ENCODE data around the gene PHF3.
"Not testable (repeated sequence)": the region's sequence is repeated elsewhere in the genome, so short reads cannot be mapped to it uniquely, and the experiment has no call there.

The PHF3 gene

DNA sequence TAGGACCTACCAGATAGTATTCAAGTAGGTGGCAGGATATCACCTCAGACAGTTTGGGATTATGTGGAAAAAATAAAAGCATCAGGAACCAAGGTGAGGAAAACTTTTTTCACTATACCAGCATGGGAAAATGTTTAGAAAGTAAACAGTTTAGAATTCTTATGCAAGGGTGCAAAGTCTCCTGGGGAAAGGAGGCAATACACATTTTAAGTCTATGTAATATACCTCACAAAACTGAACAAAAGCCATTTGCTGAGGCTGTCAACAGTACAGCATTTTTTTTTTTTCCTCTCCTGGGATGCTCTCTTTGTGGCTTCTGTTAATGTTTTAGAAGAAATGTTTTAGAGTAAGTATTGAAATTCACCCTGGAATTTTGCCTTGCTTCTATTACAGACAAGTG lies 73.5 kb downstream of the PHF3 start:
- no peak for DNase-seq (ENCODE audit: low read depth in 2 of 2)

DNA sequence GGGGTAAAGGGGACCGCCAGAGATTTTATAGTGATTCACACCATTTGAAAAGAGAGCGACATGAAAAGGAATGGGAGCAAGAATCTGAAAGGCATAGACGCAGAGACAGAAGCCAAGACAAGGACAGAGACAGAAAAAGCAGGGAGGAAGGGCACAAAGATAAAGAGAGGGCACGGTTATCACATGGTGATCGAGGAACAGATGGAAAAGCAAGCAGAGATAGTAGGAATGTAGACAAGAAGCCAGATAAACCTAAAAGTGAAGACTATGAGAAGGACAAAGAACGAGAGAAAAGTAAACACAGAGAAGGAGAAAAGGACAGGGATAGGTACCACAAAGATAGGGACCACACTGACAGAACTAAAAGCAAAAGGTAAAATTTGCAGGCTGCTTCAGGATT lies 77.7 kb downstream of the PHF3 start:
- no peak for DNase-seq (ENCODE audit: low read depth in 2 of 2)

DNA sequence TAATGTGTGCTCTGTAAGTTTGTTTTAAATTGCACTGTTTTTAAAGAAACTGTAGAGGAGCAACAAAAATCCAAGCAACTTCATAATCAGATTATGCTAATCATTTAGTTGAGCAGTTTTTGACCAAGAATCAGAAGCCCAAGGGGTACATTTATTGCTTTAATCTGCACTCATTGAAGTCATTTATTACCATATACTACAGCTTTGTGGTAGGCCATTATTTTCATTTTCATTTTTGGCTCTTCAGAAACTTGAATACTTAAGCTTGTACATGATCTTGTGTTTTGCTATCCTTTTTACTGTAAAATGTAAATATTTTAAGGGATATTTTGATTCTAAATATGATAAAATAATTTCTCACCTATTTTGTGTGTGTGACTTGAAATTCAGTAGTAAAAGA lies 78.5 kb downstream of the PHF3 start:
- no peak for DNase-seq (ENCODE audit: low read depth in 2 of 2)

DNA sequence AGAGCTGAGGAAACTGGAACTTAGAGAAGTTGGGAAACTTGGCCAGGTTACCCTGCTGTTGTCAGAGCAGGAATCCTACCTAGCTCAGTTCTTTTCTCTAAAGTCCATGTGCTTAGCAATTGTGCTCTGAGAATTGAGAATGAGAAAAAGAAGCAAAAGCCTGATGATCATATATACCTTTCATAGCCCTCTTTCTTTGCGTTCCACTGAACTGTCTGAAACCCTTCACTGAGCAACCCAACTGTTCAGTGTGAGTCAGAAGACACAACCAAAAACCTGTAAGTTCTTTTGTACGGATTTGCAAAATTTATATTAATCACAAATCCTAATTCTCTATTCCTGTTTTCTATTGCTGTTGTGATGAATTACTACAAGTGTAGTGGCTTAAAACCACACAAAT lies 80.6 kb downstream of the PHF3 start:
- no peak for DNase-seq (ENCODE audit: low read depth in 2 of 2)

DNA sequence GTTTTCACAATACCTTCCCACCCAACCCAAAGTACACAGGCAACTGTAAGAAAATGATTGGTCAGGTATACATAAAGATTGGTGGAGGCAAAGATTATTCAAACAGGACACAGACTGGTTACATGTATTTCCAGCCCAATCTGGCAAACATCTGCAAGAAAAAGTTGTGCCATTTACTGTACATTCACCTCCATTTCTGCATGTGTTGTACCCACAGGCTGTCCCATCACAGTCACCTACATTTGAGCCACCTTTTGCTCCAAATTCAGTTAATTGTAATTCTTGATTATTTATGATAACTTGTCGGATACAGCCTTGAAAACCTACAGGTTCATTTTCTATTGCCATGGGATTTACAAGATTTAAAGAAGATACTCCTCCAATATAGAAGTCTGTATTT lies 85.6 kb downstream of the PHF3 start:
- DNase-seq (ENCODE audit: low read depth in 2 of 2), result no peak

DNA sequence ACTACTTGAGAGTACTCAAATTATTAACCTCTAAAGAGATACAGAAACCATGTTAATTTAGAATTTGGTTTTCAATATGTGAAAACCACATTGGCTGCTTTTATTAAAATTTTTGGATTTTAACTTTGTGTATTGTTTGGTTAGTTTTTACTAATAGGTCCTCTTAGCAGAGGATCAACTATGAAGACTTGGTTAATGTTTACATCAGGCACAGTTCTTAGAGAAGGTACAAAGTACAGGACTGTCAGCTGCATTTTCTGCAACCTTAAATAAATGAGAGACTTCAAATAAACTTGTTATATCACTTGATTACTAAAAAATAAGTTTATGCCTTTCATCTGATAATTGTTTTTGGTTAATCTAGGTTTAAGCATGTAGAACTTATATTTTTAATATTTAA lies 89.1 kb downstream of the PHF3 start:
- DNase-seq (ENCODE audit: low read depth in 2 of 2), result no peak

DNA sequence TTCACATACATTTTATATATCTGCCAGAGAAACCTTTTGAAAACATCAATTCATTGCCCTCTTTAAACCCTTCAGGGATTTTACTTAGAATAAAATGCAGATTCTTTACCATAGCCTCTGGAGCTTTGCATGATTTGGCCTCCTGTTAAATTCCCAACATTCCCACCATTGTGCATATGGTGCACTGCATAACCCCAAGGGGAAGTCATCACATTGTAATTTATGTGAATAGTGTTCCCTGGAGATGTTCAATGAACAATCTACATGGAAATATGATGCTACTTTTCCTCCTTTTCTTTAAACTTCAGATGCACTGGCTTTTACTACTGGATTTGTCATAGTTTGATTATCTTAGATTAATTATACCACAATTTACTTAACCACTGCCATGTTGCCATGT lies 94.7 kb downstream of the PHF3 start:
- no peak for DNase-seq (ENCODE audit: low read depth in 2 of 2)

DNA sequence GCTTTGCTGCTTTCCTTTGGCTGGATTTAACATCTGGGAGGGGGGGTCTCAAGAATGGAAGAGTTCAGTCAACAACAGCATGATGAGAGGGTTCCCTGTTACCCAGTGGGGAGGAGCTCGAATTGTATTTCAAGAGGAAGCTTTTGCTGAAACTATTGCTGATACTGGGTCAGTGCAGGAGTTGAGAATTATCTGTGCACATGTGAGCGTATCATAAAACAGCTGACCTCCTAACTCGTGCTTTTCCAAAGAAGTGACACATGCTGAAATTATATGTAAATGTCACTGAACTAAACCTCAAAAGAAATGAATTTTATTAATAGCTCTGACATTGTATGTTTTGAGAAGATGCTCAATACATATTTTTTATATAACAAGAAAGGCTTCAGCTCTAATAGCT lies 96.3 kb downstream of the PHF3 start:
- no peak for DNase-seq (ENCODE audit: low read depth in 2 of 2)

DNA sequence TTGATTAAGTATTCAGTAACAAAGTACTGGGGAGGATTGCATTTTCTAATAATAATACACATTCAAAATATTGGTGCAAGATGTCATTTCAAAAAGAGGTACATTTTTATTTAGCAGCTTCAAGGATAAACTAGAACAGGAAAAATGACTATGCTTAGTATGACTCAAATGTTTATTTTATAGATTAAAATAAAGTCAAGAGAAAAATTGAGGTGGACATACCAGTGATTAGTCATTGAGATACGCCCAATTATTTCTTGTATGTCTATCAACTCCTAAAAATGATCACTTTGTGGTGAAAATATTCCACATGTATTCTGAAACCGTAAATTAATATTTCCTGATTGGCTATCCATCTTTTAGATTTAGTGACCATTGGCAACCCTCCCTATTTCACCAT lies 96.7 kb downstream of the PHF3 start:
- DNase-seq (ENCODE audit: low read depth in 2 of 2), result no peak

DNA sequence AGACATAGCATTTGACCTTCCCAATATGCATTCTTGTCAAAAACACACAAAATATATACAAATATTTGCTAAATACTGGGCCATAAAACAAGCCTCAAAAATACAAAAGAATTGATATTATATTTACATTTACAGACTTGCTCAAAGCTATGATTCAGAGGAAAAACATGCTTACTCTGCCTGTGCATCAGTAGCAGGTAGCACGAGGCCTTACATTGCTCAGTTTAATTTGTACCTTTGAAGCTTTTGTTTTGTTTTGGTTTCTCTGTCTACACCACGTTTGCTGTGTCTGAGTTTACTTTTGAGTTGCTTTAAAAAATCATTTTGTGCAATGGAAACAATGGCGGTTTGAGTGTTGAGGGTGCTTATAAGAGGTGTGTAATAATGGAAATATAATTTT lies 99.3 kb downstream of the PHF3 start:
- no peak for DNase-seq (ENCODE audit: low read depth in 2 of 2)

DNA sequence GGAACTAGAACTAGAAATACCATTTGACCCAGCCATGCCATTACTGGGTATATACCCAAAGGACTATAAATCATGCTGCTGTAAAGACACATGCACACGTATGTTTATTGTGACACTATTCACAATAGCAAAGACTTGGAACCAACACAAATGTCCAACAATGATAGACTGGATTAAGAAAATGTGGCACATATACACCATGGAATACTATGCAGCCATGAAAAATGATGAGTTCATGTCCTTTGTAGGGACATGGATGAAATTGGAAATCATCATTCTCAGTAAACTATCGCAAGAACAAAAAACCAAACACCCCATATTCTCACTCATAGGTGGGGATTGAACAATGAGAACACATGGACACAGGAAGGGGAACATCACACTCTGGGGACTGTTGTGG lies 102.6 kb downstream of the PHF3 start:
- DNase-seq (ENCODE audit: low read depth in 2 of 2), result not testable (repeated sequence)

DNA sequence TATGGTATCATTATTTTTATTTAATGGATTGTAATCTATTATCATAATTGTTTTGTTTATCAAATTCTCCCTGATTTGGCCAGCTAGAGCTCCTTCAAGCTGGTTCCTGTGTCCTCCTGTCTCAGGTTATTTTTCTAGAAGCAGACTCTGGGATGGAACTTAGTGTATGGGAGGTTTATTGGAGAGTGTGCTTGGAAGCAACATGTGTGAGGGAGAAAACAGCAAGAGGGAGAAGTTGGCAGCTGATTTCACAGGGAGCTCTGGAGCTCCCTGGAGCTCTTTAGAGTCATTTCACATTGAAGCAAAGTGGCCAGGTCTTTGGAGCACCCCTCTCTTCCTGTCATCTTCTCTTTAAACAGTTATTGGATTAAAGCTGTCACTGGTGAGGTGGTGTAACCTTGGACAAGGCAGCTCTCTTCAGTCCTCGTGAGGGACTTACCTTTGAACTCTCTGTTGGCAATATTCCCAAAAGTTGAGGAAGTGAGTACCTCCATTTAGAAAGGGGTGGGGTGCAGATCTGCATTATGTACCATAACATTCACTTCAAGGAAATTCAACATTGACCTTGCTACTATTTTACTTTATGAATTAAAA lies 103.6 kb downstream of the PHF3 start:
- DNase-seq (ENCODE audit: low read depth in 2 of 2), result no peak

DNA sequence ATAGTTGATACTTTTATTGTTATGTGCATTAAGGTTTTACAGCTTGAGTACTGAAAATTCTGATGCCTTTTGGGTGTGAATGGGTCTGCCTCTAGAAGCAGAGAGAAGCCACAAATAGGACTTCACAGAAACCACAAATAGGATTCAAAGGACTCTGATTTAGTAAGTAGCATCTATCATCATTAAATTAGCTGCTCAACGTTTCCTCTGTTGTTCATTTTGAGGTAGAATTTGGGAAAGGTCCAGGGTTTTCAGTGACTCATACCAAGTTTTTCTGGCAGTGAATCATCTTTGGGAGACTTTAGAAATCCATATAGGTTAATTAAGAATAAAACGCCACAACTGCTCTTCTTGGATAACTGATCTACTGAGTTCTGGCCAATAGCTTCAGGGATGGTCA lies 105.1 kb downstream of the PHF3 start:
- no peak for DNase-seq (ENCODE audit: low read depth in 2 of 2)

DNA sequence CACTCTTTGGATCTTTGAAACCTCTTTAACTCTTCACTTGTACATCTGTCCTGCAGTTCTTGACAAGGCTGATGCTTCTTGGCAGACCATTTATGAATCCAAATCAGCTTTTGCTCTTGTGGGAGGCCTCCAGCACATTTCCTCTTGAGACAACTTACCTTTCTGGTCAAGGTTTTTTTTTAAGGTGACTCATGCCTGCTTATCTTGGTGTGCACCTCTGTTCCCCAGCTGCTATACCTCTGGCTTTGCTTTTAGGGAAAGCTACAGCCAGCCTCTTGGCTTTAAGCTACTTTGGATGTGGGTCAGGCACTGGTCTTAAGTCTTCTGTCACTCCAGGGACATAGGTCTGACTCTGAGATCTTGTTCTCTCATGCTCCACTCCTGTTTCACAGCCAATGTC lies 106.5 kb downstream of the PHF3 start:
- DNase-seq (ENCODE audit: low read depth in 2 of 2), result no peak

DNA sequence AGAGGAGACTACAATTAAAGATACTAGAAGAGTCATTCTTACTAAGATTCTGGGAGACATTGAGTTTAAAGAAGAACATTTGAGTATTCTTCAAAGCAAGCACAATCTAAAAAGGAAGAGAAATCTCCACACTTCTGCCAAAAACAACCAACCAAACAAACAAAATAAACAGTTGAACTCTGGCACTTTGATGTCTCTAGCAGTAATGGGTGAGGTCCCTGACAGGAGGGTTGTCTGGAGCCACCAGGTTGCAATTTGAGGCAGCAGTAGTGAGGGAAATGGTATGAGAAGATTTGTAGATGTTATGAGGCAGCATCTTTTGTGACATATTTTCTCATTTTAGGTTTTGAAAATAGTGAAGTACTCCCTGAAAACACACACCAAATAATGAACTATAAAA lies 108.1 kb downstream of the PHF3 start:
- no peak for DNase-seq (ENCODE audit: low read depth in 2 of 2)

DNA sequence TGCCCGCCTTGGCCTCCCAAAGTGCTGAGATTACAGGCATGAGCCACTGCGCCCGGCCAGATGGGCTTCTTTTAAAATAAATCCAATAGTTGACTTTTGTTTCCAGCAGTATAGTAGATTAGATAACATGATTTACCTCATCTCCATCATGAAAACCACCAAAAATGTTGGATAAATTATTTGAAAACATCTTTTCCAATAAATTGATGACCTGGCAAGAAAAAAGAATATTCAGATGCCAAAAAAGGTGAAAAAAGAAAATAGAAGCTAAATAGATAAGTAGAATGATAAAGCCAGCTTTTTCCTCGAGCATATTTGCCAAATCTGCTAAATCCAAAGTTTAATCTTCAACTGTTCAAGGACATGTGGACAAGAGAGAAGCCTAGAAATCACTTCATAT lies 109.2 kb downstream of the PHF3 start:
- DNase-seq (ENCODE audit: low read depth in 2 of 2), result no peak

DNA sequence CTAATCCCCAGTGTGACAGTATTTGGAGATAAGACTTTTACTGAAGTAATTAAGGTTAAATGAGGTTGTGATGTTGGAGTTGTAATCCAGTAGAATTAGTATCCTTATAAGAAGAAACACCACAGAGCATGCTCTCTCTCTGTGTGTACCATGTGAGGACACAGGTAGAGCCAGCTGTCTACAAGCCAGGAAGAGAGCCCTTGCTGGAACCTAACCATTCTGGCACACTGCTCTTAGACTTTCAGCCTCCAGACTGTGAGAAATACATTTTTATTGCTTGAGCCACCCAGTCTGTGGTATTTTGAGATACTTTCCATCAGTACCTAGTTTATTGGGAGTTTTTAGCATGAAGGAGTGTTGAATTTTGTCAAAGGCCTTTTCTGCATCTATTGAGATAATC lies 110.2 kb downstream of the PHF3 start:
- no peak for DNase-seq (ENCODE audit: low read depth in 2 of 2)

DNA sequence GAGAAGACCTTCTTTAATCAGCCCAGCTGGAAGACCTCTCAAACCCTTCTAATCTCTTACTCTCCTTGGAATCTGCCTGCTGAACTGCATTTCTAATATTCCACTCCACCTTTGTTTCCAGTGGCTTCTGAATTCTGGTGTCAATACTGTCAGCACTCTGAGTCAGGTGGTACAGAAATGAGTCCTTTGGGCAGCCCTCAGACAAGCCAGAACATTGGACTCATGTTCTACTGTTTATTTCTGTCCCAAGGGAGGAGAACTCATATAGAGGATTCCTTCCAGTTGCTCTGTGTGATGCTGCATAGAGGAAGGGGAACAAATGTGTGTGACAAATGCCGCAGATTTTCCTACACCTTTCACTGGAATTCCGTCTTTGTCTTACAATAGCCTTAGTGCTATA lies 114.8 kb downstream of the PHF3 start:
- DNase-seq (ENCODE audit: low read depth in 2 of 2), result no peak

DNA sequence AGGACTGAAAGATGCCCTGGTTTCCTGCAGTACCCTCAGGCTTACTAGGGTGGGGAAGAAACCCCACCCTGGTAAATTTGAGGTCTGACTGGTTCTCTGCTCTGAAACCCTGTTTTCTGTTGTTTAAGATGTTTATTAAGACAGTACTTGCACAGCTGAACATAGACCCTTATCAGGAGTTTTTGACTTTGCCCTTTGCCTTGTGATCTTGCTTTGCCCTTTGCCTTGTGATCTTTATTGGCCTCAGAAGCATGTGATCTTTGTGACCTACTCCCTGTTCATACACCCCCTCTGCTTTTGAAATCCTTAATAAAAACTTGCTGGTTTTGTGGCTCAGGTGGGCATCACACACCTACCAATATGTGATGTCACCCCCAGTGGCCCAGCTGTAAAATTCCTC lies 121.7 kb downstream of the PHF3 start:
- DNase-seq (ENCODE audit: low read depth in 2 of 2), result not testable (repeated sequence)

DNA sequence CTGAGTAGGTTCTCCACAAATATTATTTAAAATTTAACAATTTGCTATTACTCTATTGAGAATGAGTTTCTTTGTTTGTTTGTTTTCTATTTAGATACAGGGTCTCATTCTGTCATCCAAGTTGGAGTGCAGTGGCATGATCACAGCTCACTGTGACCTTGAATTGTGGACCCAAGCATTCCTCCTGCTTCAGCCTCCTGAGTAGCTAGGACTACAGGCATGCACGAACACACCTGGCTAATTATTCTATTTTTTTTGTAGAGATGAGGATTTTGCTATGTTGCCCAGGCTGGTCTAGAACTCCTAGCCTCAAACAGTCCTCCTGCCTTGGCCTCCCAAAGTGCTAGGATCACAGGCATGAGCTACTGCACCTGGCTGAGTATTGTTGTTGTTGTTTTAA lies 122.2 kb downstream of the PHF3 start:
- no peak for DNase-seq (ENCODE audit: low read depth in 2 of 2)

DNA sequence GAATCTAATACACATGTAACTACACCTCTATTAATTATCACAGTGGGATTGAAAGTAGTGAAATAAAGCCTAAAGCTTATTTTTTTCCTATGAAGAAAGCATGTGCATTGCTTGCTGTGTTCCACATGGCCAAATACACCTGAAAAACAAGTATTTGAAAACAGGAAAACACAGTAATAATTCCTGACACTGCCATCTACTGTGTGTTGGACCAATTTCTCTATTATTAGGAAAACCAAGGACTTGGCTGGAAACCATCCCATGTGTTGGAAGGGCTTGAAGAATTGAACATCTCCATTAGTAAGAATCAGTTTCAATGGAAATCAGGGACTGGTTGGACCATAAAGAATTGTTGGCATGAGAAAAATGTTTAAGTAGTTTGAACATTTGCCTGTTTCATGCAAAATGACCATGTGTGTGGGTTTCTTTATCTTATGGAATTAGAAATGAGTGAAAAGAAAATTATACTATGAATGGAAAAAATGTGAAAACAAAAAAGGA lies 124.1 kb downstream of the PHF3 start:
- DNase-seq (ENCODE audit: low read depth in 2 of 2), result no peak

DNA sequence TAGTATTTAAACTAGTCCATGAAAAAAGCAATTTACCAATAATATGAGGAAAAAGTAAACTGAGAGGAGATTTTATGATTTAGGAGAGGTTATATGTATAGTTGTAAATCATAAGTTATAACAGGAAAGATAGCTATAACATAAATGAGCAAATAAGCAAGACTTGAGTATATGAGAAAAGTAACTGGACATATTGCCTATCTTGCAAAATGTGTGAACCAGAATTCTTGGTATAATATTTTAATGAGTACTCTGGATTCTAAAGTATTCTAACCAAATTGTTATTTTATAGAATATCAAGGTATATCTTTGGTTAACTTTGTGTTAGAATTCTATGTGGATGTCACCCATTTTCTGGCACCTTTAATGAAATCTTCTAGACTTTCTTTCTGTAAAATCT lies 124.6 kb downstream of the PHF3 start:
- DNase-seq (ENCODE audit: low read depth in 2 of 2), result no peak

DNA sequence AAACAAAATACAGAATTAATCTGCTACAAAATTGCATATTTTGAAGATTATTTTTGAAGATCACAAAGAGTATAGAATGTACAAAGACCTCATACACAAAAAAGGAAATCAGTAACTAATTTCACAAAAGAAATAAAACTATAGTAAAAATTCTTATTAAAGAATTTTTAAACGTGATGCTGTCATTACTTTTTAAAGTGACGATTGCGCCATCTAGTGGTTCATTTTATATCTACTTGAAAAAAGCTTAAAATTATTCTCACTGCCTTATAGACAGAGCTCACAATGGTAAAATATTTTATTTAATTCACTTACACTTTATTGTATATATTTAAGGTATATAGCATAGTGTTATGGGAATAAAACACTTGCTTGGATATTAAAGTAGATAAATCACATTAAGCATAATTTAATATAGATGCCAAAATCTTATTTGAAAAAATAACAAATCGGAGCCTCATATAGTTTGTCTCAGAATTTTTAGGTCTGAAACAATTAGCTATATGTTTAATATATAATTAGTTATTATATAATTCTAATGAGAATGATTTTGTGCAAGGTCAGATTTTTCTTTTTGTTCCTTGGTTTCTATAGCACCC lies 128.8 kb downstream of the PHF3 start:
- no peak for DNase-seq (ENCODE audit: low read depth in 2 of 2)
